Activated CD4-positive, alpha-beta T cell treated with anti-CD3 and anti-CD28 coated beads for 1 hour (primary cell): ENCODE results near the gene GPR55.

Experiments
- DNase-seq: peaks from one replicate; pipeline ENCODE4 v3.0.0-alpha.2; 2020

The GPR55 gene

DNA sequence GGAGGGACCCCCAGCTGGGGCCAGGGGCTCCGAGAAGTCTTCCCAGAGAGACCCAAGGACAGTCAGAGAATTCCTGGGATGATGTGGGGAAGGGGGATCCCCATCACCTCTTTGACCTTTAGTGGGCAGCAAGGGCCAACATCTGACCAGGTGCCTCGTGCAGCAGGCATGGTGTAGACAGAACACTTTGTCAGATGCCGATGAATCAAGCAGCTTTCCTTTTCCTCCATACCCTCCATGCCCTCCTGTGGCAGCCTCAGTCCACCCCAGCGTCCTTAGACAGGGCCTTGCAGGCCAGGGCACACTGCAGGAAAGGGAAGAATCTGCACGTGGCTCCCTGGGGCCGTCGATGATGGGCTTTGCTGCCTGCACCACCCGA is 26.3 kb downstream of the GPR55 start:
- no peak for DNase-seq

DNA sequence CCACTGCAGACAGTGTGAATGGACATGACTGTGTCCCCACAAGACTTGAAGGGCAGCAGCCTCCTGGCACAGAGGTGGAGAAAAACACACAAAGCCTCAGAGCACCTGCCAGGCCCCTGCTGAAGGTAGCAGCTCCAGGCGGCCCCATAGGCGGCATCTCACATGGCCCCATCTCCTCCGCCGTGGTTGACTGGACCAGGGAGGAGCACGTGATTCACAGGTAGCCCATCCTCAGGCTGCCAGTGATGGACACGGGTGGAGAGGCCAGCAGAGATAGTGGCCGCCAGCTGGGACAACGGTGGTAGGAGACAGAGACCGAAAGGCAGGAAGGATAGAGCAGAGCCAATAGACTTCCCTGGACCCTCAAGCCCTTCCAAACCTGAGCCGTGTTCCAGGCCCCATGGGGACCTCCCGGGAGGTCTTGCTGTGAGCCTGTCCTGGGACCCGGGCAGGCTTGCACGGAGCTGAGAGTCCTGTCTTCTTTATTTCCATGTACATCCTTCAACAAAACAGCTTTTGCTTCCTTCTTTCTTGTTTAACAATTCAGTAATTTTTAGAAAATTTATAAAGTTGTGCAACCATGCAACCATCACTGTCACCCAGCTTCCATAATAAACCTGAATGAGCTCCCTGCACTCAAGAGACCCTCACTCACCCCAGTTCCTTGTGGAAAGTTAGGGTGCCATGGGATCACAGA is 26.9 kb downstream of the GPR55 start:
- no peak for DNase-seq

DNA sequence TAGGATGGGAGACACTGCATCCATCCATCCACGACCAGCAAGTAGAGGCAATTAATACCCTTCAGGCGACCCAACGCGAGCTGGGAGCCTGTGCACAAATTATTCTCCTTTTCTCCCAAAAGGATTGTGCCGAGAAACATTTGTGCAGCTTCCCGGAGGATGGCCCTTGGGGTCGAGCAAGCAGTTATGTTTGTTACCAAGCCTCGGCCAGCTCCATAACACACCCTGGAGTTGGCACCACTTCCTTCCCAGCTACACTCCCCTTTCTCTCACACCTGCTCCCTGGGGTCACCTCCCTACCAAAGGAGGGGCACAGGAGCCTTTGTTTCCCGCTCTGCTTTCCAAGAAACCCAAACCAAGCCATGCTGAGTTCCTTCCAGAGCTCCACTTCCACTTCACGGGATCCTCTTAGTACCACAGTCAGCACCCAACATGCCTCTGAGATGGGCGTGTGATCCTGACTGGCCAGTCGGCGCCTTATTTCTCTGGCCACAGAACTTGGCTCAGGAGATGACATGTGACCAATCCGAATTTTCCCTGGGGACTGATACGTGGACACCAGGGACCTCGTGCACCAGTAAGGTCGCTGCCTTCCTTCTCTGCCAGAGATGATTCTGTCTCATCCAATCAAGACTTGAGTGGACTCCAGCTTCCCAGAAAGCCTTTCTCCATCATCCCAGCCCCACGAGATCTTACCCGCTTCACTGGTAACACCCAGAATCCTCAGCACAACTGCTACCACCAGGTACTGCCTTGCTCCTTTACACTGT is 28.5 kb downstream of the GPR55 start:
- no peak for DNase-seq

DNA sequence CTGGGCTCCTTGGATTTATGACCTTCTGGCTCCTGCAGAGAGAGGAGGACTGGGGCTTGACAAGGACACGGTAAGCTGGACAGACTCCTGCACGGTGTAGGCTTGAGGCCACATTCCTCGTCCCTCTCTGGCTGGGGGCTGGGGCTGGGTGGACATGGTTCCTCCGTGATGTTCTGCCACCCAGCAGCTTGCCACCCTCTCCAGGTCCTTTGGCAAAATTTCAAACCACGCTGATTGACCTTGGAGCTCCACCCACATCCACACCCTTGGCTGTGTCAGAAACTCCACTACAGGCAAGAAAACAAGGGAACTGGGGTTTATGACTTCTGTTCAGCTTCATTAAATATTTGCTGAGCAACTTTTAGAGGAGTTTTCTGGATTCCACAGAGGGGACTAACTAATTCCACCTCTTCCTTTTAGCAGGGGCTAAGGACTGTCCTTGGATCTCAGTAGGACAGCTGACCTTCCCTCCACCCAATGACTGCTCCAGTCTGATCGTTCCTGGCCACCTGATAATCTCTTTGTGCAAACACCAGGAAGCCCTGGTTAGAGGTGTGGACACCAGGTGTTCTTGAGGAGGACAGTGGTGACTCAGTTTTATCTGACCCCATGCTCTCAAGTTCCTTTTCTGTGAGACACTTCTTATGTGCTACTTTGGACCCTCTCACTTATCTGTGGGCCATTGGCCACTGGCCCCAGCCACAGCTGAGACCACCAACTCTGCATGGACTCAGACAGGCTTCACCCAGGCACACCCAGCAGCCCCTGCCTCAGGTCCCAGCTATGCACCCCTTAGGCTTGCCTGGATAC is 29.3 kb downstream of the GPR55 start:
- DNase-seq, result no peak

DNA sequence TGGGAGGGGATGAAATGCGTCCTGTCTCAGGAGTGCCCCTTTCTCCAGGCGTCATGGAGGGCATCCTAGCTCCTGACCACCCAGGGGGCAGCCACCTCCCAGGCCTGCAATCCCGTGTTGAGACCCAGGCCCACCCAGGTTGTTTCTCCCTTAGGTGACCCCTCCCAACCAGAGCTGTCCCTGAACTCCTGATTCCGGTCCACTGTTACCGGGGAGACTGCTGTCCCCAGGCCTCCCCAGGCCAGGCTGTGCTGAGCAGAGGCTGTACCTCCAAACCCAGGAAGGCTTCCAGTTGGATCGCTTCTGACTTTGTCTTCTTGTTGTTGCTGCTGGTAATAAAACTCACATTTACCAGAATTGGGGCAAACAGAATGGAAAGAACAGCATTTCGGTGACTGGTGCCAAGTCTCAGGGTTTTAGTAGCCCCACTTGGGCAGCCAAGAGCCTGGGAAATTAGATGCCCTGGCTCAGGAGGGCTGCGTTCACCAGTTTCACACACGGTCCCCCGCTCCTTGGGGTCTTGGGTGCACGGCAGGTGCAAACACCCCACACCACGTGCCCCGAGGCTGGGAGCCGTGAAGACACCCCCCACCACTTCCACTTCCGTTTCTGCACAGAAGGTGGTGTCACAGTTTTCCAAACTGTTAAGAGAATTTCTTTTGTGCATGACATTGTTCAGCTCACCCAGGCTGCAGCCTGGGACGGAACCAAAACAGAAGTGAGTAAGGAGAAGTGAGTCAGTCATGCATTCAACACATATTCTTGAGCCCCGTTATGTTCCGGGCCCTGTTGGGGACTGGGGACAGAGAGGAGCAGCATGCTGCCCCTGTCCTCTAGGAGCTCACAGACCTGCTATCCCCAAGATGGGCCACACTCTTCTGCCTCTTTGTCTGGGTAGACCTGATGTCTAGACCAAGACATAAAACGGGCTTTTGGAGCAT is 30.9 kb downstream of the GPR55 start:
- no peak for DNase-seq

DNA sequence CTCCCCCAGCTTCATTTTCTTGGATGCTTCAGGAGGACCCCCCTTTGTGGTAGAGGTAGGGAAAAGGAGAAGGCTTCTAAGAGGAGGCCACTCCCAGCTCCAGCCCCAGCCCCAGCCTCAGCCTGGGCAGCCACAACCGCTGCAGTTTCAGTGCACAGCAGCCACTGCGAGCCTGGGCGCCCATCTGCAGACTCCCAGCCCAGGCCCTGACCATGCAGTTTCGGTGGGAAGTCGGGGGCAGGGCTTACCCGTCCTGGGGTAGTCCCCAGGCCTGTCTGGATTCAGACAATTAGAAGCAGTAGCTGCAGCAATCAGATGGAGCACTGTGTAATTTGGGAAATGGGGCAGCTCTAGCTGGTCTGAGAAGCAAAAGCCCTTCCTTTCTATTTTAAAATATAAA is 31.7 kb downstream of the GPR55 start:
- DNase-seq, result no peak

DNA sequence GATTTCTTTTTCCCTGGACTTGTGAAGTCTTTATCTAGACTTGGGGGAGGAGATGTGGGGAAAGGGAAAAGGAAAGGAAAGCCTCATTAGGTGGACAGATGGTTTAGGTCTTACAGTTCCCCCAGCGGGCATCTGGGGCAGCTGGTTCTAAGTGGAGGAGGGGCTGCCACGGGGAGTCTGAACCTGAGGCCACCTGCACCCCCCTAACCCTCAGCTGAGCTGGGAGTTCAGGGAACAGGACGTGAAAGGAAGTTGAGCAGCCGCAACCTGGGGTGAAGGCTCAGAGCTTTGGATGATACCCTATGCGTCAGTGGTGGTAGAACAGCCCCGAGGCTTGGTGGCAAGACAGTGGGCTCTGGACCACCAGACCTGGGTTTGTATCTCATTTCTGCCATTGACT is 33.5 kb downstream of the GPR55 start:
- DNase-seq, result no peak

DNA sequence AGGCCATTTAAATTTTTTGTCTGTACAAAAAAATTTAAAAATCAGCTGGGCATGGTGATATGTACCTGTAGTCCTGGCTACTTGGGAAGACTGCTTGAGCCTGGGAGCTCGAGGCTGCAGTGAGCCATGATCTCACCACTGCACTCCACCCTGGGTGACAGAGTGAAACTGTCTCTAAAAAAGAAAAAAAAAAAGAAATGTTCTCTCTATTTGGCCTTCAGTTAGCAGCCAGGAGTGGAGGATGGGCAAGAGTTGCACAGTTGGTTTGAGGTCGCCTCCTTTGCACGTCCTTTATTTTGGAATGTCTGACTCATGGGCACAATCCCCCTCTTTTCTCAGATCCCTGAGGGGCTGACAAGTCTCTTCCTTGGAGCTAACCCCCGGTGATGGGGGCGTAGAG is 34.0 kb downstream of the GPR55 start:
- DNase-seq, result no peak

DNA sequence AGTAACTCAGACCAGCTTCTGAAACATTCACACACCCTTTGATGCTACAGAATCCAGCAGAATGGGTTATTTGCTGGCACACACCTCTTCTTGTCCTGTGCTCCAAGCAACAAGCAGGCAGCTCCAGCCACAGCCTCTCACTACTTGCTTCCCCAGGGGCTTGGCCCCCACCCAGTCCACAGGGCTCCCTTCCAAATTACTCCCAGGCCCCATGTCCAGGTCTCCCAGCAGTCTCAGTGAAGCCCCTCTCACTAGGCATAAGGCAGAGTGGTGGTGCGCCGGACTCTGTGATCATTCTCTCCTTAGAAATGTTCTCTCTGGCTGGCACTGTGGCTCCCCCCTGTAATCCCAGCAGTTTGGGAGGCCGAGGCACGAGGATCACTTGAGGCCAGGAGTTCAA is 34.4 kb downstream of the GPR55 start:
- no peak for DNase-seq

DNA sequence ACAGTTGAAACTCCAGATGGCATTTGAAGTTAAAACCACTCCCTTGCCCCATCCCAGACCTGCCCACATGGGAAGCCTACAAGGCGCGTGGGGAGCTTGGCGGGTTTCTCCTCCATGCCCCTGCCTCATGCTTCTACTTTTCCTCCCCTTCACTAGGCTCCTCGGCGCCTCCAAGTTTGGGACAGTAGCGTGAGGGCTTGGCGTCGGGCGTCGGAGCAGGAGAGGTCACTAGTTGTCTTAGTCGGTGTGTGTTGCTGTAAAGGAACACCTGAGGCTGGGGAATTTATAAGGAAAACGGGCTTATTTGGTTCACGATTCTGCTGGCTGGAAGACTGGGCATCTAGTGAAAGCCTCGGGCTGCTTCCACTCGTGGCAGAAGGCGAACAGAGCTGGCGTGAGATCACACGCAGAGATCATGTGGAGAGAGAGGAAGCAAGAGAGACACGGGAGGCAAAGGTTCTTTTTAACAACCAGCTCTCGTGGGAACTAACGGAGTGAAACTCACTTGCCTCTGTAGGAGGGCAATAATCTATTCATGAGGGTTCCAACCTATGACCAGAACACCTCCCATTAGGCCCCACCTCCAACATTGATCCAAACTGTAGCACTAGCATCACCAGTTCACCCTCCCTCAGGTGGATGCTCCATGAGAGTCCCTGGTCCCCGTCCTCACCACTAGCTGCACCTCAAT is 35.0 kb downstream of the GPR55 start:
- no peak for DNase-seq

DNA sequence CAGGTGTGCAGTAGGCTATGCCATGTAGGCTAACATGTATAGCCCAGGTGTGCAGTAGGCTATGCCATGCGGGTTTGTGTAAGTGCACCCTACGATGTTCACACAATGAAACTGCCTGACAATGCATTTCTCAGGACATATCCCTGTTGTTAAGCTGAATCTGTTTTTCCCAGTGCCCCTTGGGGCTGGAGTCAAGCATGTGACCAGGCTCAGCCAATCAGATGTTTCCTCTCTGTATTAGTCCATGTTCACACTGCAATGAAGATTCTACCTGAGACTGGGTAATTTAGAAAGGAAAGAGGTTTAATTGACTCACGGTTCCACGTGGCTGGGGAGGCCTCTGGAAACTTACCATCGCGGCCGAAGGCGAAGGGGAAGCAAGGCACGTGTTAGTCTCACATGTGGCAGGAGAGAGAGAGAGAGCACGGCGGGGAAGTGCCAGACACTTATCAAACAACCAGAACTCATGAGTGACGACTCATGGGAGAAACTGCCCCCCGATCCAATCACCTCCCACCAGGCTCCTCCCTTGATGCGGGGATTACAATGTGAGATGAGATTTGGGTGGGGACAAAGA is 36.1 kb downstream of the GPR55 start:
- DNase-seq, result no peak

DNA sequence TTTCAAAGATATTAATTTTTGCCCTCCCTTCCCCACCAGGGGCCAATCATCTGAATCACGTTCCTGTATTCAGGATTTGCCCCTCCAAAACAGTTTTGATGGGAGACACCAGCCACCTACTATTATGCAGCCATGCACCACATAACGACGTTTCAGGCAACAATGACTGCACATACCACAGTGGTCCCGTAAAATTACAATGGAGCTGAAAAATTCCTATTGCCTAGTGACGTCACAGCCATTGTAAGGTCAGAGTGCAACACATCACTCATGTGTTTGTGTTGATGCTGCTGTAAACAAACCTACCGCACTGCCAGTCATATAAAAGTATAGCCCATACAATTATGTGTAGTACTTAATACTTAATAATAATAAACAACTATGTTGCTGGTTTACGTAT is 37.7 kb downstream of the GPR55 start:
- no peak for DNase-seq

DNA sequence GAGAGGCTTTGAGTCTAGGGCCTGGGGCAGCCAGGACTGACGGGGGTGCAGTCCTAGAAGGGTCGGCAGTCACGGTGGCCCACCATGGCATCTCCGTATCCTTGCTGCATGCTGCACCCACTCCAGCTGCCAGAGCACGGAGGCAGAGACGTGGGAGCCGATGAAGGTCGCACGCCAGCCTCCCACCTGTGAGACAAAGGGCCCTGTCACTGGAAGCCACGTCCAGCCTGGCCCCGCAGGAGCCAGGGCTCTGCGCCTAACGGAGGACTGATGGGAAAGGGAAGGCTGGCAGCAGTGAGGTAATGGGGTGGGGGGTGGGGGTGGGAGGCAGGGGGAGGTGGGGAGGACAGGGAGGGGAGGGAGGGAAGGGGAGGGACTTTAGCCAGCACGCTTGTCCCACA is 38.4 kb downstream of the GPR55 start:
- no peak for DNase-seq

DNA sequence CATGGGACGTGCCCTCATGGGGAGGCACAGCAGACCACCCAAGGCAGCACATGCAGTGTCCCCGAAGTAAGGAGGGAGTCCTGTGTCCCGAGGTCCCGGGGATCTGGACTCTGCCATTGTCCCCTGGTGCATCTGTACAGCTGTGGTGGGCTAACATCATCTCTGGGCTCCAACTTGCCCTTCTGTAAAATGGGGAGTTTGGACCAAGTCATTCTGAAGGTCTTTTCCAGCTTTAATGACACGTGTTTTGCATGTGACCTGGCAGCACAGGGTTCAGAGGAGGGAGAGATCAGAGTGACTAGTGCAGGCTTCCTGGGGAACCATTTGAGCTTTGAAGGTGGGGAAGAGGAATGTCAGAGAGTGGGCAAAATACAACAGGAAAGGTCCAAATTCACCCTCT is 38.8 kb downstream of the GPR55 start:
- no peak for DNase-seq

DNA sequence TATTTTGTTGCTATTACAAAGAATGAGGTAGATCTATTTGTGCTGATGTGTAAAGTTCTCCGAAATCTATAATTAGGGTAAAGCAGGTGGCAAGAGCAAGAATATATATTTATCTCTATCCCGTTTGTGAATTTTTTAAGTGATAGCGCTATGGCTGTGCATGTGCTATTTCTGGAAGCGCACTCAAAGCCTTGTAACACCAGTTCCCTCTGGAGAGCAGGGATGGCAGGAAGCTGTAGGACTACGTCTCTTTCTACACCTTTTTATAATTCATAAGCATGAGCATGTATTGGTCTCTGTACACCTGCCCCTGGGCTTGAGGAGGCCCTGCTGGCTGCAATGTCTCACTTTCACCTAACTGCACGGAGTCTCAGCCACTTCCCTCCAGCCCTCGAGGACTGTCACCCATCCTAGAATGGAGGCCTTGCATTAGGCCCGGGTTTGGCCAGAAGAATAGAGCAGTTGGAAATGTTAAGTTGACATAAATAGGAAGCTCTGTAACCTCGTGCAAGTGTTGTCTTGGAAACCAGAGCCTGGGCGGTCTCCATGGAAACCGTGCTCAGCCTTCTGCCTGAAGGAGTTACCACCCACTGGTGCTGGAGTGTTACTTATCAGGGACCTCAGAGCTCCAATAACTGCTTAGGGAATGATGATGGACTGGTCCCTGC is 39.4 kb downstream of the GPR55 start:
- no peak for DNase-seq

DNA sequence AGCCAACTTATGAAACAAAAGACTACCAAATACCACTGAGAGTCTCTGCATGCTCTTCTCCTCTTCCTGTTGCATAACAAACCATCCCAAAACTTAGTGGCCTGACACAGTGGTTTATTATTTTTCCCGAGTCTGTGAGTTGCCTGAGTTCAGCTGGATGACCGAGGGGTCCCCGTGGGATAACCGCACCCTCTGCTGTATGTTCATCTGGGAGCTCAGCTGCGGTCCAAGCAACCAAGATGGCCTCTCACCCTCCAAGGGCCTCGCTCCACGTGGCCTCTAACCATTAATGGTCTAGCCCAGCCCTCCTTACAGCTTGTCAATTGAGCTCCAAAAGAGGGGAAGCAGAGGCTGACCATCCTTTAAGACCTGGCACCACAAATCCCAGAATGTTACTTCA is 43.2 kb downstream of the GPR55 start:
- no peak for DNase-seq

DNA sequence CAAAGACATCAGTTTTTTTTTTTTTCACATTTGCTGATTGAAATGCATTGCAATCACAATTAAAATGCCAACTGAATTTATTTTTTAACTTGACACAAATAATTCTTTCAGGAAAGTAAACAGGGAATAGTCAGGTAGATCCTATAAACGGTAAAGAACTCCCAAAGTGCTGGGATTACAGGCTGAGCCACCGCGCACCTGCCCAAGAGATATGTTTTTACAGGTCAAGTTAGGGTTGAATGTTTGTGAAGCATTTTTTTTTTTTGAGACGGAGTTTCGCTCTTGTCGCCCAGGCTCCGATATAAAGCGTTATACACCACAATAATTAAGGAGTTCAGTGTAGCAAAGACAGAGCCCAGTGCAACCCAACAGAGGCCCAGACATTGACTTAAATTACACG is 45.2 kb downstream of the GPR55 start:
- DNase-seq, result no peak

DNA sequence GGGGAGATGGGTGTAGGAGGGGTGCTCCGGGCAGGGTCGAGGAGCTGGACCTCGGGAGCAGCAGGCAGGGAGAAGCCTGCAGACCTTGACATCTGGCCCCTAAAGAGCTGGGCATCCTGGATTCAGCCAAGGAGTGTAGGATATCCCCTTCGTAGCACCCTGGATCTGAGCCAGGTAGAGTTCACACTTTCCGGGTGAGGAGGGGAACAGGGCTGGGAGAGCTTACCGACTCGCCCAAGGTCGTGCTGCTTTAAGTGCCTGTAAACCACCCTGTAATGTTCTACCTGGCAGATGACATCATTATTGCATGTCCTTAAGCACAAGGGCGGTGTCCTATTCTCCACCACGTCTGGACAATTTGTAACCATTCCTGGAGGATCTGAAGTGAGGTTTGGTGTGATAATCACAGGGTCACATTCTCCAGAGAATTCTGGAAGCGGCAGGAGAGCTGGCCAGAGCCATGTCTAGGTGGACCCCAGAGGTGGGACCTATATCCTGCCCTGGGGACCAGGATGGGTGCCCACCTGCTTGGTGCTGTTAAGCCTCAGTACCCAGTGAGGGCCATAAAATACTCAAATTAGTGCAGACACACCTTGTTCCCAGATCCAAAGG is 45.7 kb downstream of the GPR55 start:
- DNase-seq, result no peak

DNA sequence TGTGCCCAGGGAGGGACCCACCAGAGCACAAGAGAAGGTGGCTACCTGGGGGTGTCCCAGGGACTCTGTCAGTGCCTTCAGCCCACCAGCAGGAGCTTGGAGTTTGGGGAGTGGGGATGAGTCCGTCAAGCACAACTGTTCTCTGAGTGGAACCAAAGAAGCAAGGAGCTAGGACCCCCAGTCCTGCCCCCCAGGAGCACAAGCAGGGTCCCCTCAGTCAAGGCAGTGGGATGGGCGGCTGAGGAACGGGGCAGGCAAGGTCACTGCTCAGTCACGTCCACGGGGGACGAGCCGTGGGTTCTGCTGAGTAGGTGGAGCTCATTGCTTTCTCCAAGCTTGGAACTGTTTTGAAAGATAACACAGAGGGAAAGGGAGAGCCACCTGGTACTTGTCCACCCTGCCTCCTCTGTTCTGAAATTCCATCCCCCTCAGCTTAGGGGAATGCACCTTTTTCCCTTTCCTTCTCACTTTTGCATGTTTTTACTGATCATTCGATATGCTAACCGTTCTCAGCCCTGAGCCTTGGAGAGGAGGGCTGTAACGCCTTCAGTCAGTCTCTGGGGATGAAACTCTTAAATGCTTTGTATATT is 46.3 kb downstream of the GPR55 start:
- no peak for DNase-seq
